Measurements from ENCODE around the gene UBN1.

Gene UBN1

GRCh38 chr16:4862639-4863038 is 15.4 kb downstream of the UBN1 start:
- no peak for TF ChIP-seq CTCF (IDR thresholded peaks at IDR 0.05; ENCODE audit: low read depth, low read length)
- H3K4me3 ChIP-seq (ENCODE audit: low read depth, low read length), result no peak overlapping the region

GRCh38 chr16:4864728-4865127 is 17.4 kb downstream of the UBN1 start:
- no peak for TF ChIP-seq CTCF (IDR thresholded peaks at IDR 0.05; ENCODE audit: low read depth, low read length)
- no peak overlapping the region for H3K4me3 ChIP-seq (ENCODE audit: low read depth, low read length)

GRCh38 chr16:4865231-4865860 is 18.1 kb downstream of the UBN1 start:
- no peak for TF ChIP-seq CTCF (IDR thresholded peaks at IDR 0.05; ENCODE audit: low read depth, low read length)
- H3K4me3 ChIP-seq (ENCODE audit: low read depth, low read length), result no peak overlapping the region

GRCh38 chr16:4866586-4866985 is 19.3 kb downstream of the UBN1 start:
- no peak overlapping the region for H3K4me3 ChIP-seq (ENCODE audit: low read depth, low read length)
- no peak for TF ChIP-seq CTCF (IDR thresholded peaks at IDR 0.05; ENCODE audit: low read depth, low read length)

GRCh38 chr16:4868026-4868425 is 20.7 kb downstream of the UBN1 start:
- no peak for TF ChIP-seq CTCF (IDR thresholded peaks at IDR 0.05; ENCODE audit: low read depth, low read length)
- no peak overlapping the region for H3K4me3 ChIP-seq (ENCODE audit: low read depth, low read length)

- no peak for TF ChIP-seq CTCF (IDR thresholded peaks at IDR 0.05; ENCODE audit: low read depth, low read length)
- no peak overlapping the region for H3K4me3 ChIP-seq (ENCODE audit: low read depth, low read length)
Observed at GRCh38 chr16:4868535-4868934, 21.3 kb downstream of the UBN1 start.

GRCh38 chr16:4869147-4869805 is 22.0 kb downstream of the UBN1 start:
- no peak overlapping the region for H3K4me3 ChIP-seq (ENCODE audit: low read depth, low read length)
- no peak for TF ChIP-seq CTCF (IDR thresholded peaks at IDR 0.05; ENCODE audit: low read depth, low read length)

All from WI38 (cell line).